T-helper 2 cell treated with Interferon-gamma antibody and Interleukin-4, amounts not matched to agents 5 μg/mL and 100 μg/mL, for 36 hours (primary cell): ENCODE measurements around the gene SERPINB10.

Experiments used
- DNase-seq: peaks from one replicate; pipeline ENCODE4 v3.0.0; 2021; ENCODE audit warnings: low spot score
- H3K27ac Mint-ChIP-seq: one replicate; pipeline ENCODE4 v1.8.0; 2021; ENCODE audit warnings: mild to moderate bottlenecking, mixed read lengths
- H3K27me3 Mint-ChIP-seq: one replicate; pipeline ENCODE4 v1.8.0; 2021; ENCODE audit warnings: low read depth, mixed read lengths
- H3K36me3 Mint-ChIP-seq: one replicate; pipeline ENCODE4 v1.8.0; 2021; ENCODE audit warnings: low read depth, mixed read lengths
- H3K4me1 Mint-ChIP-seq: one replicate; pipeline ENCODE4 v1.8.0; 2021; ENCODE audit warnings: low read depth, mixed read lengths
- H3K4me3 Mint-ChIP-seq: one replicate; pipeline ENCODE4 v1.8.0; 2022; ENCODE audit warnings: mild to moderate bottlenecking, moderate library complexity, mixed read lengths
- H3K9me3 Mint-ChIP-seq: one replicate; pipeline ENCODE4 v1.8.0; 2021; ENCODE audit warnings: mixed read lengths

SERPINB10 gene, protein sequence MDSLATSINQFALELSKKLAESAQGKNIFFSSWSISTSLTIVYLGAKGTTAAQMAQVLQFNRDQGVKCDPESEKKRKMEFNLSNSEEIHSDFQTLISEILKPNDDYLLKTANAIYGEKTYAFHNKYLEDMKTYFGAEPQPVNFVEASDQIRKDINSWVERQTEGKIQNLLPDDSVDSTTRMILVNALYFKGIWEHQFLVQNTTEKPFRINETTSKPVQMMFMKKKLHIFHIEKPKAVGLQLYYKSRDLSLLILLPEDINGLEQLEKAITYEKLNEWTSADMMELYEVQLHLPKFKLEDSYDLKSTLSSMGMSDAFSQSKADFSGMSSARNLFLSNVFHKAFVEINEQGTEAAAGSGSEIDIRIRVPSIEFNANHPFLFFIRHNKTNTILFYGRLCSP

GRCh38 chr18:63907664-63908063, at the start of gene SERPINB10:
Gene SERPINB10, plus strand, starts transcription at chr18:63907958. Its CDS starts 7,553 bp downstream, at chr18:63915511.
- DNase-seq: no peak
- H3K9me3 Mint-ChIP-seq: no peaks in the 10 kb centered on the region
- no peak within 1 kb of the TSS for H3K27ac Mint-ChIP-seq
- H3K4me1 Mint-ChIP-seq: no peaks in the 10 kb centered on the region
- H3K4me3 Mint-ChIP-seq: no peak within 1 kb of the TSS
- no peaks in the 10 kb centered on the region for H3K36me3 Mint-ChIP-seq
- peaks cover 10% of the 10 kb centered on the region for H3K27me3 Mint-ChIP-seq

DNA sequence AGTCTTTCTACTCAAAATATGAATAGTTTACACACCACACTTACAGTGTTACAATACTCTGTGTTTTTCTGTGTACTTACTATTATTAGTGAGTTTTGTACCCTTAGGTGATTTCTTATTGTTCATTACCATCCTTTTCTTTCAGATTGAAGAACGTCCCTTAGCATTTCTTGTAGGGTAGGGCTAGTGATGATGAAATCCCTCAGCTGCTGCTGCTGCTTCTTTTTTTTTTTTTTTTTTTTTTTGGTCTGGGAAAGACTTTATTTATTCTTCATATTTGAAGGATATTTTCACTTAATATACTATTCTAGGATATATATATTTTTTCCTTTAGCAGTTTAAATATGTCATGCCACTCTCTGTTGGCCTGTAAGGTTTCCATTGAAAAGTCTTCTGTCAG, 49.3 kb upstream of the SERPINB10 start:
- Mint-ChIP-seq H3K4me3 (no peak overlapping the region), H3K4me1 (no peaks in the 10 kb centered on the region), H3K36me3 (no peaks in the 10 kb centered on the region), H3K27me3 (peaks cover 2% of the 10 kb centered on the region), H3K9me3 (no peaks in the 10 kb centered on the region), H3K27ac (no peak overlapping the region)
- DNase-seq: no peak

DNA sequence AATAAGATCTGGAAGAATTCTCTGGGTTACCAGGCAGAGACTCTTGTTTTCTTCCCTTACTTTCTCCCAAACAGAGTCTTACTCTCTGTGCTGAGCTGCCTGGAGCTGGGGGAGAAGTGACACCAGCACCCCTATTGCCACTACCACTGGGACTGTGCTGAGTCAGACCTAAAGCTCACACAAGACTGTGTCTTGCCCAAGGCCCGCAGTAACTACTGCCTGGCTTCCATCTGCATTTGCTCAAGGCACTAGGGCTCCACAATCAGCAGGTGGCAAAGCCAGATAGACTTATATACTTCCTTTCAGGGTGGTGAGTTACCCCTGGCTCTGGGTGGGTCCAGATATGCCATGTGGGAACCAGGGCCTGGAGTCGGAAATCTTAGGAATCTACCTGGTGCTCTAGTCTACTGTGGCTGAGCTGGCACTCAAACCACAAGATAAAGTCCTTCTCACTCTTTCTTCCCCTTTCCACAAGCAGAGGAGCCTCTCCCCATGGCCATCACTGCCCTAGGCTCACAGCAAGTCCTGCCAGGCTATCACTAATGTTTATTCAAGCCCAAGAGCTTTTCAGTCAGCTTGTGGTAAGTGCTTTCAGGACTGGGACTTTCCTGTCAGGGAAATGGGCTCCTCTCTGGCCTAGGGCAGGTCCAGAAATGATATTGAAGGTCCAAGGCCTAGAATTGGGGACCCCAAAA, 47.8 kb upstream of the SERPINB10 start:
- Mint-ChIP-seq H3K9me3 (no peaks in the 10 kb centered on the region), H3K36me3 (no peaks in the 10 kb centered on the region), H3K27me3 (peaks cover 2% of the 10 kb centered on the region), H3K27ac (no peak overlapping the region), H3K4me3 (no peak overlapping the region), H3K4me1 (no peaks in the 10 kb centered on the region)
- no peak for DNase-seq

DNA sequence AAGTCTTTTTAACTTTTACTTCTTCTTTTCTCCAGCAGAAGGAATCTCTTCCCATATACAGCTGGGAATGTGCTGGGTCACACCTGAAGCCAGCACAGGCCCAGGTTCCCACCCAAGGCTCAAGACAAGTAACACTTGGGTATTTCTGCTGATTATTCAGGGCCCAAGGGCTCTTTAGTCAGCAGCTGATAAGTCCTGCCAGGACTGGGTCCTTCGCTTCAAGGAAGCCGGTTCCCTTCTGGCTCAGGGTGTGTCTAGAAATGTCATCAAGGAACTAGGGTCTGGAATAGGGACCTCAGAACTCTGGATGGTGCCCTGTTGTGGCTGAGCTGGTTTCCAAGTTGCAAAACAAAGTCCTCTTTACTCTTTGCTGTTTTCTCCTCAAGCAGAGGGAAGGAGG, 47.2 kb upstream of the SERPINB10 start:
- H3K27me3 Mint-ChIP-seq: no peaks in the 10 kb centered on the region
- H3K9me3 Mint-ChIP-seq: no peaks in the 10 kb centered on the region
- no peaks in the 10 kb centered on the region for H3K36me3 Mint-ChIP-seq
- H3K4me1 Mint-ChIP-seq: no peaks in the 10 kb centered on the region
- H3K27ac Mint-ChIP-seq: no peak overlapping the region
- DNase-seq: no peak
- no peak overlapping the region for H3K4me3 Mint-ChIP-seq

GRCh38 chr18:63867368-63868125, 40.2 kb upstream of the SERPINB10 start:
- H3K27me3 Mint-ChIP-seq: peaks cover 2% of the 10 kb centered on the region
- DNase-seq: no peak
- no peaks in the 10 kb centered on the region for H3K36me3 Mint-ChIP-seq
- no peak overlapping the region for H3K27ac Mint-ChIP-seq
- H3K4me1 Mint-ChIP-seq: no peaks in the 10 kb centered on the region
- no peak overlapping the region for H3K4me3 Mint-ChIP-seq
- H3K9me3 Mint-ChIP-seq: no peaks in the 10 kb centered on the region

DNA sequence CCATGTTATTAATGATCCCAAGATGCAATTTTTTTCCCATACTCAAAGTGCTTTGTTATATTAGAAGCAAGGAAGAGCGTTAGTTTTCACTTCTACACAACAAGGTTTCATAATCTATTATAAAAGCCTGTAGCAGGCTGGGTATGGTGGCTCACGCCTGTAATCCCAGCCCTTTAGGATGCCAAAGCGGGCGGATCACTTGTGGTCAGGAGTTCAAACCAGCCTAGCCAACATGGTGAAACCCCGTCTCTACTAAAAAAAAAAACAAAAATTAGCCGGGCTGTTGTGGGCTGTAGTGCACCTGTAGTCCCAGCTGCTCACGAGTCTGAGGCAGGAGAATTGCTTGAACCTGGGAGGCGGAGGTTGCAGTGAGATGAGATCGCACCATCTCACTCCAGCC, 39.2 kb upstream of the SERPINB10 start:
- Mint-ChIP-seq H3K4me1 (no peaks in the 10 kb centered on the region), H3K27me3 (peaks cover 6% of the 10 kb centered on the region), H3K27ac (no peak overlapping the region), H3K4me3 (no peak overlapping the region), H3K36me3 (no peaks in the 10 kb centered on the region), H3K9me3 (no peaks in the 10 kb centered on the region)
- DNase-seq: no peak

- H3K4me1 Mint-ChIP-seq: no peaks in the 10 kb centered on the region
- H3K9me3 Mint-ChIP-seq: no peaks in the 10 kb centered on the region
- peaks cover 6% of the 10 kb centered on the region for H3K27me3 Mint-ChIP-seq
- H3K27ac Mint-ChIP-seq: no peak overlapping the region
- H3K36me3 Mint-ChIP-seq: no peaks in the 10 kb centered on the region
- no peak for DNase-seq
- H3K4me3 Mint-ChIP-seq: no peak overlapping the region
These were observed 38.4 kb upstream of the SERPINB10 start for GRCh38 chr18:63869374-63869773.

GRCh38 chr18:63869851-63870250, 37.9 kb upstream of the SERPINB10 start:
- H3K36me3 Mint-ChIP-seq: no peaks in the 10 kb centered on the region
- H3K9me3 Mint-ChIP-seq: no peaks in the 10 kb centered on the region

GRCh38 chr18:63871836-63872235, 35.9 kb upstream of the SERPINB10 start:
- no peak overlapping the region for H3K4me3 Mint-ChIP-seq
- H3K27ac Mint-ChIP-seq: no peak overlapping the region
- DNase-seq: no peak
- H3K4me1 Mint-ChIP-seq: no peaks in the 10 kb centered on the region
- H3K36me3 Mint-ChIP-seq: no peaks in the 10 kb centered on the region
- H3K27me3 Mint-ChIP-seq: peaks cover 6% of the 10 kb centered on the region
- H3K9me3 Mint-ChIP-seq: no peaks in the 10 kb centered on the region

More at GRCh38 chr18:63869851-63870250, 37.9 kb upstream of the SERPINB10 start:
- peaks cover 6% of the 10 kb centered on the region for H3K27me3 Mint-ChIP-seq
- H3K4me1 Mint-ChIP-seq: no peaks in the 10 kb centered on the region
- H3K27ac Mint-ChIP-seq: no peak overlapping the region
- DNase-seq: no peak
- H3K4me3 Mint-ChIP-seq: no peak overlapping the region

- no peaks in the 10 kb centered on the region for H3K9me3 Mint-ChIP-seq
- peaks cover 6% of the 10 kb centered on the region for H3K27me3 Mint-ChIP-seq
- H3K4me3 Mint-ChIP-seq: no peak overlapping the region
- H3K27ac Mint-ChIP-seq: no peak overlapping the region
- no peak for DNase-seq
- no peaks in the 10 kb centered on the region for H3K4me1 Mint-ChIP-seq
- H3K36me3 Mint-ChIP-seq: no peaks in the 10 kb centered on the region
These were observed 35.2 kb upstream of the SERPINB10 start for GRCh38 chr18:63872586-63872985.

DNA sequence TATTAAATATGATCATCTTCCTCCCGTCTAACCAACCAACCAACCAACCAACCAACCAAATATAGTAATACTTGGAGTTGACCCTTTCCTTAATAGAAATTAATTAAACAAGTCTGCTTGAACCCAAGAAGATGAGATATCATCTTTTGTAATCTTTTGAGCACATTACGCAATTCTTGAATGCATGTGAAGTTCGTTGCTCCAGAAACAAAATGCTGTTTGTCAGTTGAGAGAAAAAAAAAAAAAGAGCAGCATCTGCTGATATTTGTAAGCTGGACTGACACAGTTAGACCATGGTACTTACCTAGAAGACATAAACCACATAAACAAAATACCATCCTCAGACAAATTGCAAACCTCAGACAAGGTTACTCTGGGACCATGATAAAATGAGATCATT, 29.4 kb upstream of the SERPINB10 start:
- Mint-ChIP-seq H3K9me3 (no peaks in the 10 kb centered on the region), H3K27ac (no peak overlapping the region), H3K27me3 (peaks cover under 1% of the 10 kb centered on the region), H3K4me1 (peaks cover 4% of the 10 kb centered on the region), H3K36me3 (no peaks in the 10 kb centered on the region), H3K4me3 (no peak overlapping the region)
- no peak for DNase-seq

- H3K4me3 Mint-ChIP-seq: no peak overlapping the region
- H3K4me1 Mint-ChIP-seq: peaks cover 4% of the 10 kb centered on the region
- no peaks in the 10 kb centered on the region for H3K27me3 Mint-ChIP-seq
- no peak overlapping the region for H3K27ac Mint-ChIP-seq
- no peak for DNase-seq
- H3K36me3 Mint-ChIP-seq: no peaks in the 10 kb centered on the region
- no peaks in the 10 kb centered on the region for H3K9me3 Mint-ChIP-seq
These were observed 28.8 kb upstream of the SERPINB10 start for GRCh38 chr18:63878925-63879324.

DNA sequence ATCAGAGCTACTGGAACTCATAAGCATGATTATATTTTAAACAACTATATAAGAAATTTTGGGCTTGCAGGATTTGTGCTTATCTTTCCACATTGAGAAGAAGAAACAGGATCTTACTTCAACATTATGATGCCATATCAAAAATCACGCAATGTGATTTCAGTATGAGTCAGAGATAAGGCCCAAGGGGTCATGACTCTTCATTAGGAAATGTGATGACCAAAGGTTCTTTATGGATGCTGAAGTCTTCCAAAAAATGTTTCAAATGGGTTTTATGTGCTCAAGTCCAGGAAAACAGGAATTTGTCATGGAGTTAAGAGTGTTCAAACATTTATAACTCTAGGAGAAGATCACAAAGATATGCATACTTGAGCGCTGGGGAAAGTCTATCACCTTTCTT, 28.0 kb upstream of the SERPINB10 start:
- peaks cover 4% of the 10 kb centered on the region for H3K4me1 Mint-ChIP-seq
- peaks cover 4% of the 10 kb centered on the region for H3K27me3 Mint-ChIP-seq
- H3K9me3 Mint-ChIP-seq: no peaks in the 10 kb centered on the region
- DNase-seq: no peak
- H3K4me3 Mint-ChIP-seq: no peak overlapping the region
- H3K27ac Mint-ChIP-seq: no peak overlapping the region
- H3K36me3 Mint-ChIP-seq: no peaks in the 10 kb centered on the region

DNA sequence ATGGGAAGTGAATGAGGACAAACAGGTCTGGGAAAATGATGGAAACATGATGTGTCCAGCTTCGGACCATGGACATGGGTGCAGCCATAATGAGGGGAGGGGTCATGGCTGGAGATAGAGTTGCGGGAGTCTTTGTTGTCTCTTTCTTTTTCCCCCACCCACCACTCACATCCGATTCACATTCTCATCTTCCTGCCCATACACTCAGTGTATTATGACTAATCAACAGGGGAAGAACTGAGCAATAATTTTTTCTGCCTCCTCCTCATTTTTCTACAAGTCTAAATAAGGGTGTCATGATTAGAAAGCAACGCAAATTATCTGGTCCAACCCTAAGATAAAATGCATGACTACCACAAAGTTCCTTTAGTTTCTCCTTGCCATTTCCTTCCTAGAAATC, 25.9 kb upstream of the SERPINB10 start:
- Mint-ChIP-seq H3K9me3 (no peaks in the 10 kb centered on the region), H3K4me3 (no peak overlapping the region), H3K36me3 (no peaks in the 10 kb centered on the region), H3K27me3 (peaks cover 4% of the 10 kb centered on the region), H3K4me1 (peaks cover 4% of the 10 kb centered on the region), H3K27ac (no peak overlapping the region)
- DNase-seq: peak; percentile 16
